Liver (tissue), 9 donors: Measurements from ENCODE around the gene CATSPERZ. TPM values are rescaled to one million over a fixed set of nuclear protein-coding genes. Genes with fewer than 3 reads are reported as not detected.

Experiments used
- DNase-seq: peaks from one replicate; pipeline ENCODE4 v3.0.0-alpha.2; 2017; ENCODE audit warnings: low spot score
- H3K27ac ChIP-seq, 2 donors: one replicate each; pipeline ENCODE4 v1.7.0; 2013; ENCODE audit warnings: inconsistent platforms in 2 of 2, low read length in 2 of 2, control low read depth in 1 of 2, low read depth in 1 of 2, mild to moderate bottlenecking in 1 of 2
- H3K27me3 ChIP-seq, 4 donors: one replicate each; pipeline versions ENCODE4 v1.6.1 to v1.7.0; 2013; ENCODE audit warnings: low read length in 3 of 4, inconsistent platforms in 1 of 4, mild to moderate bottlenecking in 1 of 4, moderate library complexity in 1 of 4; ENCODE audit not compliant: control insufficient read depth in 4 of 4, insufficient read depth in 4 of 4
- H3K36me3 ChIP-seq, 4 donors: one replicate each; pipeline versions ENCODE4 v1.6.1 to v1.7.0; 2013; ENCODE audit warnings: low read length in 3 of 4, mild to moderate bottlenecking in 3 of 4, low read depth in 1 of 4, moderate library complexity in 1 of 4; ENCODE audit not compliant: control insufficient read depth in 4 of 4, insufficient read depth in 3 of 4
- H3K4me1 ChIP-seq, 4 donors: one replicate each; pipeline versions ENCODE4 v1.6.1 to v1.7.0; 2013; ENCODE audit warnings: low read length in 3 of 4, mild to moderate bottlenecking in 3 of 4, moderate library complexity in 1 of 4; ENCODE audit not compliant: control insufficient read depth in 4 of 4, insufficient read depth in 4 of 4
- H3K4me3 ChIP-seq, 3 donors: one replicate each; pipeline versions ENCODE4 v1.6.1 to v1.7.0; 2013; ENCODE audit warnings: low read length in 3 of 3, control low read depth in 1 of 3, low read depth in 1 of 3, mild to moderate bottlenecking in 1 of 3
- H3K9ac ChIP-seq, 2 donors: one replicate each; pipeline ENCODE4 v1.7.0; 2013; ENCODE audit warnings: low read length in 2 of 2, mild to moderate bottlenecking in 2 of 2, moderate library complexity in 2 of 2, control low read depth in 1 of 2, low read depth in 1 of 2
- H3K9me3 ChIP-seq, 4 donors: one replicate each; pipeline versions ENCODE4 v1.6.1 to v1.7.0; 2013; ENCODE audit warnings: low read length in 3 of 4; ENCODE audit not compliant: control insufficient read depth in 4 of 4
- EGR1 ChIP-seq, 2 donors: IDR thresholded peaks; 2 replicates each; pipeline ENCODE4 v1.6.1; 2016 to 2018; ENCODE audit warnings: antibody characterized with exemption in 2 of 2, low read depth in 2 of 2
- FOXA1 ChIP-seq: IDR thresholded peaks from 2 replicates; pipeline ENCODE4 v1.6.1; 2016; ENCODE audit warnings: antibody characterized with exemption
- FOXA2 ChIP-seq: IDR thresholded peaks from 2 replicates; pipeline ENCODE4 v1.6.1; 2016; ENCODE audit warnings: antibody characterized with exemption
- GABPA ChIP-seq, 2 donors: IDR thresholded peaks in 1 of 2; conservative IDR thresholded peaks in 1 of 2; 2 replicates each; pipeline ENCODE4 v1.6.1; 2016; ENCODE audit warnings: antibody characterized with exemption in 2 of 2, mild to moderate bottlenecking in 1 of 2, moderate library complexity in 1 of 2
- HNF4A ChIP-seq, 2 donors: conservative IDR thresholded peaks; 2 replicates each; pipeline ENCODE4 v1.6.1; 2016; ENCODE audit warnings: antibody characterized with exemption in 2 of 2, mild to moderate bottlenecking in 2 of 2
- HNF4G ChIP-seq: IDR thresholded peaks from 2 replicates; pipeline ENCODE4 v1.6.1; 2016; ENCODE audit warnings: antibody characterized with exemption
- JUND ChIP-seq, 2 donors: IDR thresholded peaks; 2 replicates each; pipeline ENCODE4 v1.6.1; 2016; ENCODE audit warnings: antibody characterized with exemption in 2 of 2
- NR2F2 ChIP-seq: IDR thresholded peaks from 2 replicates; pipeline ENCODE4 v1.6.1; 2016; ENCODE audit warnings: antibody characterized with exemption
- RAD21 ChIP-seq, 2 donors: IDR thresholded peaks; 2 replicates each; pipeline ENCODE4 v1.6.1; 2016; ENCODE audit warnings: antibody characterized with exemption in 2 of 2, mild to moderate bottlenecking in 2 of 2
- RXRA ChIP-seq, 2 donors: IDR thresholded peaks; 2 replicates each; pipeline ENCODE4 v1.6.1; 2017 to 2018; ENCODE audit warnings: antibody characterized with exemption in 2 of 2, mild to moderate bottlenecking in 1 of 2
- SP1 ChIP-seq: IDR thresholded peaks from 2 replicates; pipeline ENCODE4 v1.6.1; 2018; ENCODE audit warnings: antibody characterized with exemption, mild to moderate bottlenecking
- TAF1 ChIP-seq: conservative IDR thresholded peaks from 2 replicates; pipeline ENCODE4 v1.6.1; 2016; ENCODE audit warnings: antibody characterized with exemption, mild to moderate bottlenecking
- YY1 ChIP-seq: IDR thresholded peaks from 2 replicates; pipeline ENCODE4 v1.6.1; 2016; ENCODE audit warnings: antibody characterized with exemption, mild to moderate bottlenecking
- WGBS: extraction: QIAGEN DNeasy Blood & Tissue Kit; methylation state at CpG from one replicate; pipeline ENCODE4 v1.1.7; 2013; 5-methylcytosine and 5-hydroxymethylcytosine counted together
- polyA plus RNA-seq, 2 donors: library from polyadenylated mRNA; stranded (reverse) in 1 of 2; unstranded in 1 of 2; fragments of 200-250 nt in 1 of 2; fragments of >200 nt in 1 of 2; fragmentation: Nextera tagmentation in 1 of 2; extraction: Ambion mirVana in 1 of 2; gene quantifications; one replicate each; pipeline versions ENCODE4 v1.2.1 to v1.2.3, GENCODE V29; 2013 to 2015
- total RNA-seq, 2 donors: library from RNA; depleted of rRNA; stranded (reverse); fragments of >200 nt; gene quantifications; one replicate each; pipeline ENCODE4 v1.2.3, GENCODE V29; 2014
- TF ChIP-seq, protein P1 (sequence below): IDR thresholded peaks from 2 replicates; pipeline ENCODE4 v1.6.1; 2016; ENCODE audit warnings: antibody characterized with exemption
- TF ChIP-seq, protein P2 (sequence below): IDR thresholded peaks from 2 replicates; pipeline ENCODE4 v1.6.1; 2016; ENCODE audit warnings: antibody characterized with exemption
- TF ChIP-seq, protein P3 (sequence below): IDR thresholded peaks from 2 replicates; pipeline ENCODE4 v1.6.1; 2016; ENCODE audit warnings: antibody characterized with exemption, mild to moderate bottlenecking
- TF ChIP-seq, protein P4 (sequence below): IDR thresholded peaks from 2 replicates; pipeline ENCODE4 v1.6.1; 2016; ENCODE audit warnings: antibody characterized with exemption
- TF ChIP-seq, protein P5 (sequence below): fragments of 150-350 bp; IDR thresholded peaks from 2 replicates; pipeline ENCODE4 v1.5.1; 2017; ENCODE audit warnings: improper control_type of control experiment, low read depth, low read length; ENCODE audit not compliant: missing input control
- donor health status: healthy.
- donor health status: healthy.
- donor health status: healthy.
- donor health status: healthy.
- donor health status: healthy.

The CATSPERZ gene
- total and polyA plus RNA-seq, 4 donors: 0.42 TPM; not detected in 3

DNA sequence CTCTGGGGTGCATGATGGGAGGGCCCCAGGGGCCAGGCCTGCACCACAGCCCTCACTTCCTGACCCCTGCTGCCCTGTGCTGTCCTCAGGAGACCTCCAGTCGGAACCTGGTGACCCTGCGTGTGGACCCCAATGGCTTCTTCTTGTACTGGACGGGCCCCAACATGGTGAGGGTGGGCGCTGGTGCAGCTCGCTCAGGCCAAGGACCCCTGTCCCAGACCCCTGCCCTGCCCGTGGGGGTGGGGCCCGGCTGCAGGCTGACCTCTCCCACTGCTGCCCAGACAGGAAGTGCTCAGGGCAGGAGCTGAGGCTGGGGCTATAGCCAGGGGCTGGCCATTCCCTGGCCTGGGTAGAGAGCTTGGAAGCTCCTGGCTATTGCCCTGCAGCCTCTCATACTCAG, 45.8 kb upstream of the CATSPERZ start:
- Histone ChIP-seq H3K9ac (no peak overlapping the region), H3K4me3 (no peak overlapping the region), H3K4me1 (peaks cover 2 to 28% (median 23%) of the 10 kb centered on the region in 4 donors), H3K9me3 (no peaks in the 10 kb centered on the region), H3K36me3 (peaks cover 0 to 12% (median 3%) of the 10 kb centered on the region in 4 donors), H3K27ac (no peak overlapping the region), H3K27me3 (no peaks in the 10 kb centered on the region)
- no peak for TF ChIP-seq FOXA2
- TF ChIP-seq TAF1: no peak
- no peak for TF ChIP-seq EGR1 (IDR thresholded peaks at IDR 0.05; ENCODE audit: low read depth in 2 of 2)
- TF ChIP-seq GABPA (IDR thresholded peaks at IDR 0.05 in 1 of 2, conservative IDR thresholded peaks at IDR 0.05 in 1 of 2): no peak
- TF ChIP-seq YY1: no peak
- TF ChIP-seq FOXA1: no peak
- TF ChIP-seq, protein P1, sequence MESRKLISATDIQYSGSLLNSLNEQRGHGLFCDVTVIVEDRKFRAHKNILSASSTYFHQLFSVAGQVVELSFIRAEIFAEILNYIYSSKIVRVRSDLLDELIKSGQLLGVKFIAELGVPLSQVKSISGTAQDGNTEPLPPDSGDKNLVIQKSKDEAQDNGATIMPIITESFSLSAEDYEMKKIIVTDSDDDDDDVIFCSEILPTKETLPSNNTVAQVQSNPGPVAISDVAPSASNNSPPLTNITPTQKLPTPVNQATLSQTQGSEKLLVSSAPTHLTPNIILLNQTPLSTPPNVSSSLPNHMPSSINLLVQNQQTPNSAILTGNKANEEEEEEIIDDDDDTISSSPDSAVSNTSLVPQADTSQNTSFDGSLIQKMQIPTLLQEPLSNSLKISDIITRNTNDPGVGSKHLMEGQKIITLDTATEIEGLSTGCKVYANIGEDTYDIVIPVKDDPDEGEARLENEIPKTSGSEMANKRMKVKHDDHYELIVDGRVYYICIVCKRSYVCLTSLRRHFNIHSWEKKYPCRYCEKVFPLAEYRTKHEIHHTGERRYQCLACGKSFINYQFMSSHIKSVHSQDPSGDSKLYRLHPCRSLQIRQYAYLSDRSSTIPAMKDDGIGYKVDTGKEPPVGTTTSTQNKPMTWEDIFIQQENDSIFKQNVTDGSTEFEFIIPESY: no peak
- TF ChIP-seq HNF4G: no peak
- DNase-seq: no peak
- 87% methylated on average over 7 of the region's 7 CpGs for WGBS

DNA sequence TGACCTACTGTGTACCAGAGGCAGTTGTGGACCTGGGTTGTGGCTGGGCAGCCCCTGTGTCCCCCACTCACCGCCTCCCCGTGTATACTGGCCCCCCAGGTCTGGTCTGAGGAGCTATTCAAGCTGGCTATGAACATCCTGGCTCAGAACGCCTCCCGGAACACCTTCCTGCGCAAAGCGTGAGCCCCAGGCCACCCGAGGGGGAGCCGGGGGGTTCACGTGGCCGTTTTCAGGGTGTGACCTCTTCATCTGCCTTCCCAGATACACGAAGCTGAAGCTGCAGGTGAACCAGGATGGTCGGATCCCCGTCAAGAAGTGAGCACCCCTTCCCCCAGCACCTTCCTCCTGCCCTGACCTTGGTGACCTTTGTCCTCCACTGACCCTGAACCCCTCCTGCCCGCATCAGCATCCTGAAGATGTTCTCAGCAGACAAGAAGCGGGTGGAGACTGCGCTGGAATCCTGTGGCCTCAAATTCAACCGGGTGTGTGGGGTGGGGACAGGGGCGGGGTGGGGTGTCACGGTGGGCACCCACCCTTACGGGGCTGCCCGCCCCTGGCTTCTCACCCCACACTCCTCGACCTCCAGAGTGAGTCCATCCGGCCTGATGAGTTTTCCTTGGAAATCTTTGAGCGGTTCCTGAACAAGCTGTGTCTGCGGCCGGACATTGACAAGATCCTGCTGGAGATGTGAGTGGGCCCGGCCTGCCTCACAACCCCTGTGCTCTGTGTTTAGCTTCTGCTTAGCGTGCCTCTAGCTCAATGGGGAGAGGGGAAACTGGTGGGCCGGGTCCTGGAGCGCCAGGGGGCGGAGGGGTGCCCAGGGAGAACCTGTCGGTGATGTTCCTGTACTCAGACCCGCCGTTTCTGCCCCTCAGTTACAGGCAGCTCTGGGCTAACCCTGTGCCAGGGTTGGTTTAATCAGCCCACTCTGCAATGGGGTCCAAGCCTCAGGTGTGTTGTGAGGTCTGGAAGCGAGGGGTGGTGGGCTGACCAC, 44.7 kb upstream of the CATSPERZ start:
- peaks cover 0 to 12% (median 3%) of the 10 kb centered on the region in 4 donors for H3K36me3 ChIP-seq
- no peaks in the 10 kb centered on the region for H3K9me3 ChIP-seq
- no peak overlapping the region for H3K4me3 ChIP-seq
- H3K27ac ChIP-seq: no peak overlapping the region
- no peak overlapping the region for H3K9ac ChIP-seq
- H3K4me1 ChIP-seq: peaks cover under 1 to 17% (median 14%) of the 10 kb centered on the region in 4 donors
- WGBS: 92% methylated on average over 35 of the region's 35 CpGs
- TF ChIP-seq, protein P2, sequence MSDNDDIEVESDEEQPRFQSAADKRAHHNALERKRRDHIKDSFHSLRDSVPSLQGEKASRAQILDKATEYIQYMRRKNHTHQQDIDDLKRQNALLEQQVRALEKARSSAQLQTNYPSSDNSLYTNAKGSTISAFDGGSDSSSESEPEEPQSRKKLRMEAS: no peak
- no peak for TF ChIP-seq EGR1 (IDR thresholded peaks at IDR 0.05; ENCODE audit: low read depth in 2 of 2)
- no peak for TF ChIP-seq FOXA2
- TF ChIP-seq RXRA (IDR thresholded peaks at IDR 0.05): no peak
- no peak for TF ChIP-seq HNF4G
- no peak for TF ChIP-seq HNF4A (conservative IDR thresholded peaks at IDR 0.05)
- TF ChIP-seq YY1: no peak
- TF ChIP-seq, protein P3, sequence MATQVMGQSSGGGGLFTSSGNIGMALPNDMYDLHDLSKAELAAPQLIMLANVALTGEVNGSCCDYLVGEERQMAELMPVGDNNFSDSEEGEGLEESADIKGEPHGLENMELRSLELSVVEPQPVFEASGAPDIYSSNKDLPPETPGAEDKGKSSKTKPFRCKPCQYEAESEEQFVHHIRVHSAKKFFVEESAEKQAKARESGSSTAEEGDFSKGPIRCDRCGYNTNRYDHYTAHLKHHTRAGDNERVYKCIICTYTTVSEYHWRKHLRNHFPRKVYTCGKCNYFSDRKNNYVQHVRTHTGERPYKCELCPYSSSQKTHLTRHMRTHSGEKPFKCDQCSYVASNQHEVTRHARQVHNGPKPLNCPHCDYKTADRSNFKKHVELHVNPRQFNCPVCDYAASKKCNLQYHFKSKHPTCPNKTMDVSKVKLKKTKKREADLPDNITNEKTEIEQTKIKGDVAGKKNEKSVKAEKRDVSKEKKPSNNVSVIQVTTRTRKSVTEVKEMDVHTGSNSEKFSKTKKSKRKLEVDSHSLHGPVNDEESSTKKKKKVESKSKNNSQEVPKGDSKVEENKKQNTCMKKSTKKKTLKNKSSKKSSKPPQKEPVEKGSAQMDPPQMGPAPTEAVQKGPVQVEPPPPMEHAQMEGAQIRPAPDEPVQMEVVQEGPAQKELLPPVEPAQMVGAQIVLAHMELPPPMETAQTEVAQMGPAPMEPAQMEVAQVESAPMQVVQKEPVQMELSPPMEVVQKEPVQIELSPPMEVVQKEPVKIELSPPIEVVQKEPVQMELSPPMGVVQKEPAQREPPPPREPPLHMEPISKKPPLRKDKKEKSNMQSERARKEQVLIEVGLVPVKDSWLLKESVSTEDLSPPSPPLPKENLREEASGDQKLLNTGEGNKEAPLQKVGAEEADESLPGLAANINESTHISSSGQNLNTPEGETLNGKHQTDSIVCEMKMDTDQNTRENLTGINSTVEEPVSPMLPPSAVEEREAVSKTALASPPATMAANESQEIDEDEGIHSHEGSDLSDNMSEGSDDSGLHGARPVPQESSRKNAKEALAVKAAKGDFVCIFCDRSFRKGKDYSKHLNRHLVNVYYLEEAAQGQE: no peak
- no peak for TF ChIP-seq JUND (IDR thresholded peaks at IDR 0.05)
- TF ChIP-seq GABPA (IDR thresholded peaks at IDR 0.05 in 1 of 2, conservative IDR thresholded peaks at IDR 0.05 in 1 of 2): no peak
- TF ChIP-seq, protein P4, sequence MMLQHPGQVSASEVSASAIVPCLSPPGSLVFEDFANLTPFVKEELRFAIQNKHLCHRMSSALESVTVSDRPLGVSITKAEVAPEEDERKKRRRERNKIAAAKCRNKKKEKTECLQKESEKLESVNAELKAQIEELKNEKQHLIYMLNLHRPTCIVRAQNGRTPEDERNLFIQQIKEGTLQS: no peak
- no peak for TF ChIP-seq RAD21 (IDR thresholded peaks at IDR 0.05)
- TF ChIP-seq, protein P1: no peak
- TF ChIP-seq, protein P5, sequence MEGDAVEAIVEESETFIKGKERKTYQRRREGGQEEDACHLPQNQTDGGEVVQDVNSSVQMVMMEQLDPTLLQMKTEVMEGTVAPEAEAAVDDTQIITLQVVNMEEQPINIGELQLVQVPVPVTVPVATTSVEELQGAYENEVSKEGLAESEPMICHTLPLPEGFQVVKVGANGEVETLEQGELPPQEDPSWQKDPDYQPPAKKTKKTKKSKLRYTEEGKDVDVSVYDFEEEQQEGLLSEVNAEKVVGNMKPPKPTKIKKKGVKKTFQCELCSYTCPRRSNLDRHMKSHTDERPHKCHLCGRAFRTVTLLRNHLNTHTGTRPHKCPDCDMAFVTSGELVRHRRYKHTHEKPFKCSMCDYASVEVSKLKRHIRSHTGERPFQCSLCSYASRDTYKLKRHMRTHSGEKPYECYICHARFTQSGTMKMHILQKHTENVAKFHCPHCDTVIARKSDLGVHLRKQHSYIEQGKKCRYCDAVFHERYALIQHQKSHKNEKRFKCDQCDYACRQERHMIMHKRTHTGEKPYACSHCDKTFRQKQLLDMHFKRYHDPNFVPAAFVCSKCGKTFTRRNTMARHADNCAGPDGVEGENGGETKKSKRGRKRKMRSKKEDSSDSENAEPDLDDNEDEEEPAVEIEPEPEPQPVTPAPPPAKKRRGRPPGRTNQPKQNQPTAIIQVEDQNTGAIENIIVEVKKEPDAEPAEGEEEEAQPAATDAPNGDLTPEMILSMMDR: no peak
- no peak for TF ChIP-seq NR2F2
- no peak for TF ChIP-seq SP1
- H3K27me3 ChIP-seq: no peaks in the 10 kb centered on the region
- DNase-seq: no peak
